NT2/D1 (cell line): ENCODE results near the gene ZNF574.

ENCODE experiments used
- SUZ12 ChIP-seq: IDR thresholded peaks from 2 replicates; pipeline ENCODE4 v1.6.1; 2011; ENCODE audit not compliant: insufficient read length, insufficient read depth; ENCODE audit errors: extremely low read depth
- YY1 ChIP-seq: IDR thresholded peaks from 2 replicates; pipeline ENCODE4 v1.6.1; 2011; ENCODE audit not compliant: insufficient read length, insufficient read depth
- ZNF274 ChIP-seq: IDR thresholded peaks from 2 replicates; pipeline ENCODE4 v1.6.1; 2011; ENCODE audit warnings: mild to moderate bottlenecking, low read depth, low read length

GRCh38 chr19:42071247-42071646 lies 4.7 kb upstream of the ZNF574 start:
- no peak for TF ChIP-seq ZNF274
- no peak for TF ChIP-seq YY1
- TF ChIP-seq SUZ12, result no peak
